NB4 (cell line): ENCODE measurements around the gene MARS2.

ENCODE experiments used
- DNase-seq: peaks from one replicate; pipeline ENCODE4 v3.0.0; 2010; ENCODE audit warnings: low read depth
- H3K4me3 ChIP-seq: one replicate; pipeline ENCODE4 v1.5.1; 2011; ENCODE audit warnings: mild to moderate bottlenecking, low read depth, low read length, moderate library complexity
- CTCF ChIP-seq: IDR thresholded peaks from one replicate; pipeline ENCODE4 v1.5.1; 2012; ENCODE audit warnings: low read depth, low read length
- MYC ChIP-seq: IDR thresholded peaks from 2 replicates; pipeline ENCODE4 v1.6.1; 2011; ENCODE audit warnings: low read depth, low read length
- POLR2A ChIP-seq: IDR thresholded peaks from 2 replicates; pipeline ENCODE4 v1.6.1; 2011; ENCODE audit warnings: mild to moderate bottlenecking; ENCODE audit not compliant: insufficient read length; ENCODE audit errors: extremely low read depth
- TF ChIP-seq, protein P1 (sequence below): IDR thresholded peaks from 2 replicates; pipeline ENCODE4 v1.6.1; 2011; ENCODE audit warnings: low read depth, low read length

MARS2 gene

DNA sequence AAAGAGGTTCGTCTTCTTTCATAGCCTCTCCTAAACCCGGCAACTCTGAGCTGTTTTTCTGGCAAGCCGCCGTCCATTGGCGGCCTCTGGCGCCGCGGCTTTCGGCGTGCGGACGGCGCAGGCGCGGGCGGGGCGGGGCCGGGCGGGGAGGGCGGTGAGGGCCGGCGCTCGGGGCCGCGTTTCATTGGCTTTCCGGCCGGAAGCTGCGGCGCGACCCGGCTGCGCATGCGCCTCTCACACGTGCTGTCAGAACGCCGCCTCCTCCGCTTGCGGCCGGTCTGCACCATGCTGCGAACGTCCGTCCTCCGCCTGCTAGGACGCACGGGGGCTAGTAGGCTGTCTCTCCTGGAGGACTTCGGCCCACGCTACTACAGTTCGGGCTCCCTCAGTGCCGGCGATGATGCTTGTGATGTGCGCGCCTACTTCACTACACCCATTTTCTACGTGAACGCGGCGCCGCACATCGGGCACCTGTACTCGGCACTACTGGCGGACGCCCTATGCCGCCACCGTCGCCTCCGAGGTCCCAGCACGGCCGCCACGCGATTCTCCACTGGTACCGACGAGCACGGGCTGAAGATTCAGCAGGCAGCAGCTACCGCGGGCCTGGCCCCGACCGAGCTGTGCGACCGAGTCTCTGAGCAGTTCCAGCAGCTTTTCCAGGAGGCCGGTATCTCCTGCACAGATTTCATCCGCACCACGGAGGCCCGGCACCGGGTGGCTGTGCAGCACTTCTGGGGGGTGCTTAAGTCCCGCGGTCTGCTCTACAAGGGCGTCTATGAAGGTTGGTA is at the start of gene MARS2:
MARS2 (plus strand) TSS at position 249 of the 791 bp plus-strand sequence; CDS start at position 286, 37 bp downstream.
- TF ChIP-seq, protein P1, sequence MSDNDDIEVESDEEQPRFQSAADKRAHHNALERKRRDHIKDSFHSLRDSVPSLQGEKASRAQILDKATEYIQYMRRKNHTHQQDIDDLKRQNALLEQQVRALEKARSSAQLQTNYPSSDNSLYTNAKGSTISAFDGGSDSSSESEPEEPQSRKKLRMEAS, result peak; percentile 97
- TF ChIP-seq POLR2A (peak; percentile 86), CTCF (no peak), MYC (peak; percentile 98)
- DNase-seq, result peak; percentile 96
- H3K4me3 ChIP-seq, result peak within 1 kb of the TSS; percentile 93

DNA sequence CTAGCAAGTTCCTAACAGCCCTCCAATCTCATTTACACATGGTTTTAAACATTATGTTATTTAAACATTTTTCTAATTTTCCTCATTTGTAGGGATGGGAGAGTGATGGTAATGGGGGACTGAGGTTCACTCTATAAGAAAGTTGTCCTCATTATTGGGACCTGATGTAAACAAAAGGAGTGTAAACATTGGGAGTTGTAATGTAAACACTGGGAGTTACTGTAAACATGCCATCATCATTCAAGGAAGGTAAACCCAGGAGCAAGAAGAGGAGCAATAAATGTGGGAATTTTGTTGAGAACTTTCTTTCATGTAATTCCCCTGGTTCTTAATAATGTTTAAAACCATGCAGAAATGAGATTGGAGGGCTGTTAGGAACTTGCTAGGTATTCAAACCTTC is 47.6 kb upstream of the MARS2 start:
- TF ChIP-seq CTCF, result no peak
- TF ChIP-seq, protein P1, result no peak
- TF ChIP-seq MYC, result no peak
- TF ChIP-seq POLR2A, result no peak
- no peak overlapping the region for H3K4me3 ChIP-seq
- no peak for DNase-seq

DNA sequence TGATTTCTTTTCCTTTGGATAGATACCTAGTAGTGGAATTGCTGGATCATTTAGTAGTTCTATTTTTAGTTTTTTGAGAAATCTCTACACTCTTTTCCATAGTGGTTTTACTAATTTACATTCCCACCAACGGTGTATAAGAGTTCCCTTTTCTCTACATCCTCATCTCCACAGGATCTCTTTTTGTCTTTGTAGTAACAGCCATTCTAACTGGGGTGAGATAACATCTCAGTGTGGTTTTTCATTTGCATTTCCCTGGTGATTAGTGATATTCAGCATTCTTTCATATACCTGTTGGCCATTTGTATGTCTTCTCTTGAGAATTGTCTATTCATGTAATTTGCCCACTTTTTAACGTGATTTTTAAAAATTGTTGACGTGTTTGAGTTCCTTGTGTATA is 43.5 kb upstream of the MARS2 start:
- no peak for TF ChIP-seq CTCF
- TF ChIP-seq, protein P1, result no peak
- TF ChIP-seq MYC, result no peak
- no peak for TF ChIP-seq POLR2A
- DNase-seq, result peak; percentile 7
- no peak overlapping the region for H3K4me3 ChIP-seq

DNA sequence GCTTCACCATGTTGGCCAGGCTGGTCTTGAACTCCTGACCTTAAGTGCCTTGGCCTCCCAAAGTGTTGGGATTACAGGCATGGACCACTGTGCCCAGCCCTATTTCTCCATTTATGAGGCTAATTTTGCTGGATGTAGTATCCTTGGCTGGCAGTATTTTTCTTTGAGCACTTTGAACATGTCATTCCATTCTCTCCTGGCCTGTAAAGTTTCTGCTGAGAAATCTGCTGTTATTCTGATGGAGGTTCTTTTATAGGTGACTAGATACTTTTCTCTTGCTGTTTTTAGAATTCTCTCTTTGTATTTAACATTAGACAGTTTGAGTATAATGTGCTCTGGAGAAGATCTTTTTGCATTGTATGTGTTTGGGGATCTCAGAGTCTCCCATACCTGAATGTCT is 38.9 kb upstream of the MARS2 start:
- TF ChIP-seq POLR2A (no peak), CTCF (no peak), MYC (no peak)
- TF ChIP-seq, protein P1, result no peak
- DNase-seq, result no peak
- H3K4me3 ChIP-seq, result no peak overlapping the region

DNA sequence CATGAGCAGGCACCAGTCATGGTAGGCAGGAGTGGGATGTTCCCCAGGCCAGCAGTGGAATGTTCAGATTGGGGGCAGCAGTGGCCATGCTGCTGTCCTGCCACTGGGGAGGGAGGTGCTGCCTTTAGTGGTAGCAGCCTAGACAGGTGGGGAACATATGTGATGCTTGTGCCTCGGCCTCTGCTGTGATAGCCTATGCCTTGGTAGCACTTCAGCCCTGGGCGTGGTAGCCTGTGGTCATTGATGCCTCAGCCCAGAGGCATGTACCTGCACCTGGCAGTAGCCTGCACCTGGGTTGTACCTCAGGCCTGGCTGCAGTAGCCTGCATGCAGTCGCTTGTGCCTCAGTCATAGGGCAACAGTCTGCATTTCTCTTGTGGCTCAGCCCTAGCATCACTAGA is 36.9 kb upstream of the MARS2 start:
- DNase-seq, result no peak
- TF ChIP-seq, protein P1, result no peak
- TF ChIP-seq CTCF (no peak), POLR2A (no peak), MYC (no peak)
- no peak overlapping the region for H3K4me3 ChIP-seq

DNA sequence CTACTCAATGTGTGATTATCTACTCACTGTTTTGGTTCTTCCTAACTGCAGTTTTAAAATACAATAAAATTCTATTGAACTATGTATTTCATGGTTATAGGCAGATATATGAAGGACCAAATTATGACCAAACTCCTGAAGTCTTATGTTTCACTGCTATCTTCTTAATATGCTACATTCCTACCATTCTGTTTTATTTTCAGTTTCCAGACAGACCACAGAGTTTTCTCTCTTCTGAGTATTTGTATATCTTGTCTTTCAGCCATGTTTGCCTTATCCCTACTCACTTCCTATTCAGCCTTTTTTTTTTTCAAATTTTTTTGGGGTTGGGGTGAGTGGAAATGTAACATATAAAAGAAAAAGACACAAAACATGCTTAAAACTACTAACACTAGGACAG is 36.1 kb upstream of the MARS2 start:
- DNase-seq, result no peak
- no peak overlapping the region for H3K4me3 ChIP-seq
- TF ChIP-seq POLR2A (no peak), MYC (no peak), CTCF (no peak)
- TF ChIP-seq, protein P1, result no peak
